Kidney epithelial cell (primary cell): Measurements from ENCODE around the gene HS3ST6. TPM values are rescaled to one million over a fixed set of nuclear protein-coding genes. Genes with fewer than 3 reads are reported as not detected.

Experiments
- DNase-seq: peaks from one replicate; pipeline ENCODE4 v3.0.0-alpha.2; 2010; ENCODE audit warnings: low read depth
- H3K27me3 ChIP-seq: 2 replicates; pipeline ENCODE4 v1.6.0; 2011; ENCODE audit warnings: low read length; ENCODE audit not compliant: control insufficient read depth, insufficient read depth
- H3K36me3 ChIP-seq: 2 replicates; pipeline ENCODE4 v1.5.1; 2011; ENCODE audit warnings: low read length; ENCODE audit not compliant: control insufficient read depth, insufficient read depth
- H3K4me3 ChIP-seq: 2 replicates; pipeline ENCODE4 v1.5.1; 2011; ENCODE audit warnings: low read depth, mild to moderate bottlenecking, control low read depth, low read length
- CTCF ChIP-seq: IDR thresholded peaks from 2 replicates; pipeline ENCODE4 v1.5.1; 2011; ENCODE audit warnings: mild to moderate bottlenecking, moderate library complexity, low read length, control low read depth, inconsistent platforms; ENCODE audit not compliant: insufficient read depth, poor library complexity, severe bottlenecking
- total RNA-seq: library from RNA; depleted of rRNA; stranded (reverse); fragments of >200 nt; gene quantifications from 2 replicates; pipeline ENCODE4 v1.2.3, GENCODE V29; 2015

The HS3ST6 gene
- total RNA-seq, 1 donor from 2014 or later = 0.92 TPM

- no peak for DNase-seq
- no peak for TF ChIP-seq CTCF
- Histone ChIP-seq H3K36me3 (no peaks in the 10 kb centered on the region), H3K4me3 (no peak overlapping the region), H3K27me3 (peaks cover 48% of the 10 kb centered on the region)
Observed at GRCh38 chr16:1909561-1910231, 8.5 kb downstream of the HS3ST6 start.

DNA sequence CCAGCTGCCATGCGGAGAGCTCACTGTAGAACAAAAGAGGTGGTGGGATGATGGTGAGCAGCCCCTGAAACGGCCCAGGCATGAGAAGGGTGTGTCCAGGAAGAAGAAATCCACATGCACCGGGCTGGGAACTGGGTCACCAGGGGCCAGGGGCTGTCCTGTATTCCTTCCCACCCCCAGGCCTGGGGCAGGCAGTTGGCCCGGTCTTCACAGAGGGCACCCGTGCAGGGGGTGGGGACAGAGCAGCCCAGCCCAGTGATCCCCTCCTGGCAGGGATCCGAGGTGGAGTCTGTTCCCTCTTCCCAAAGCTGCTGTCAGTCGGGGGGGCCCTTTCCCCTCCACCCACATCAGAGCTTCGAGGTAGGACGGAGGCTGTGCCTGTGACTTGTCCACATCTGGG lies 9.2 kb downstream of the HS3ST6 start:
- peaks cover 47% of the 10 kb centered on the region for H3K27me3 ChIP-seq
- TF ChIP-seq CTCF = no peak
- DNase-seq = no peak

DNA sequence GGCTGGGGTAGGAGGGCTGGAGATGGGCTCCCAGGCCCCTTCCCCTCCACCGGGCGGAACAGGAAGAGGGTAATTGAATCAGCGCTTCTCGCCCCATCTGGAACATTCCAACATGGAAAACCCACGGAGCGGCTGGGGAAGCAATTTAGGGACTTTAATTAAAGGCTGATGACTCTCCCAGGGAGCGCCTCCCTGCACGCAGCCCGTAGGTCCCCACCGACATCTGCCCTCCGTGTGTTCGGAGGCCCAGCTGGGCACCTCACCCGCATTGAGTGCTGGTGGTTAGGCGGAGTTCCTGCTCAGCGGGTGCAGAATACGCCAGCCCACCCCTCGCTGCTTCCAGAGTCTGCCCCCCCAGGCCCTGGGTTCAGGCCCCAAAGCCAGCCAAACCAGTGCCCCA lies 10.0 kb downstream of the HS3ST6 start:
- TF ChIP-seq CTCF = no peak
- DNase-seq = no peak
- Histone ChIP-seq H3K4me3 (no peak overlapping the region), H3K36me3 (no peaks in the 10 kb centered on the region), H3K27me3 (peaks cover 41% of the 10 kb centered on the region)

More for the DNA sequence above, 9.2 kb downstream of the HS3ST6 start:
- H3K36me3 ChIP-seq = no peaks in the 10 kb centered on the region
- H3K4me3 ChIP-seq = no peak overlapping the region

GRCh38 chr16:1907226-1907860 lies 10.9 kb downstream of the HS3ST6 start:
- Histone ChIP-seq H3K36me3 (no peaks in the 10 kb centered on the region), H3K4me3 (no peak overlapping the region), H3K27me3 (peaks cover 41% of the 10 kb centered on the region)
- no peak for TF ChIP-seq CTCF
- no peak for DNase-seq

GRCh38 chr16:1906846-1907165 lies 11.4 kb downstream of the HS3ST6 start:
- TF ChIP-seq CTCF = no peak
- no peak for DNase-seq
- Histone ChIP-seq H3K27me3 (peaks cover 41% of the 10 kb centered on the region), H3K4me3 (no peak overlapping the region), H3K36me3 (no peaks in the 10 kb centered on the region)

DNA sequence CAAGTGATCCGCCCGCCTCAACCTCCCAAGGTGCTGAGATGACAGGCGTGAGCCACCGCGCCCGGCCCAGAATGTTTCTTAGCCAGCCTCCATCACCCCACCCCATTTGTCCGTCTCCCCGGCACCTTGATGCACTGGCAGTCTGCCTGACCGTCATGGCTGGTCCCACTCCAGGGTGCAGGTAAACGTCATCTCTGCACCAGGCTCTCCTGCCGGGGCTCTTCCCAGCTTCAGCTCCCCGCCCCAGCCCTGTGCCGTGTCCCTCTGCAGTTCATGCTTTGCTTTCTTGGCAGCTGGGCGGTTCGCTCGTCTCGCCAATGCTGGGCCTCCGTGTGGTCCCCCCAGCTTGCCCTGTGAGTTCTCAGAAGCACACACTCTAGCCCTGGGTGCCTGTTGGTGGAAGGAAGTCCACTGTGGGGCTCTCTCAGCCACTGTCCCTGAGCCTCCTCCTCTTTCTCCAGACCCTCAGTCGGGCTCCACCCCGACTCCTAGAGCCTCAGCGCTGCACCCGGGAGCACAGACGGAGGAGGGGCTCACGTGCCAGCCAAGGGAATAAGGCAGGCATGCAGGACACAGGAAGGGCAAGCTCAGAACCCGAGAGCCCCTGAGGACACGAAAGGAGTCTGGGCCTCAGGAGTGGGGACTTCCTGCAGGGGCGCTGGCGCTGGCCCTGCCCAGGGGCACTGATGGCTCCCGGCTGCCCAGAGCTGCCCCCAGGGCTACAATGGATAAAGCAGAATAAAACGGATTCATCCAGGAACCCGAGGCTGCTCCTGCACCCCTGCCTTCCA lies 12.0 kb downstream of the HS3ST6 start:
- no peak for TF ChIP-seq CTCF
- DNase-seq = no peak
- Histone ChIP-seq H3K36me3 (no peaks in the 10 kb centered on the region), H3K27me3 (peaks cover 41% of the 10 kb centered on the region), H3K4me3 (no peak overlapping the region)
